SU-DHL-6 (cell line): Measurements from ENCODE around the gene SLC25A1.

Experiments
- EZH2phosphoT487 ChIP-seq: fragments of 200-600 bp; sonication (generic), shearing (Covaris generic); conservative IDR thresholded peaks from 2 replicates; pipeline ENCODE4 v1.6.1; 2018; ENCODE audit warnings: mild to moderate bottlenecking, antibody characterized with exemption, low read length, moderate library complexity, mixed read lengths
- TF ChIP-seq, protein P1 (sequence below): fragments of 200-600 bp; sonication (generic); IDR thresholded peaks from one replicate; pipeline ENCODE4 v1.5.1; 2017; ENCODE audit warnings: antibody characterized with exemption, mild to moderate bottlenecking, low read length, moderate library complexity; ENCODE audit not compliant: insufficient read depth, poor library complexity, severe bottlenecking

DNA sequence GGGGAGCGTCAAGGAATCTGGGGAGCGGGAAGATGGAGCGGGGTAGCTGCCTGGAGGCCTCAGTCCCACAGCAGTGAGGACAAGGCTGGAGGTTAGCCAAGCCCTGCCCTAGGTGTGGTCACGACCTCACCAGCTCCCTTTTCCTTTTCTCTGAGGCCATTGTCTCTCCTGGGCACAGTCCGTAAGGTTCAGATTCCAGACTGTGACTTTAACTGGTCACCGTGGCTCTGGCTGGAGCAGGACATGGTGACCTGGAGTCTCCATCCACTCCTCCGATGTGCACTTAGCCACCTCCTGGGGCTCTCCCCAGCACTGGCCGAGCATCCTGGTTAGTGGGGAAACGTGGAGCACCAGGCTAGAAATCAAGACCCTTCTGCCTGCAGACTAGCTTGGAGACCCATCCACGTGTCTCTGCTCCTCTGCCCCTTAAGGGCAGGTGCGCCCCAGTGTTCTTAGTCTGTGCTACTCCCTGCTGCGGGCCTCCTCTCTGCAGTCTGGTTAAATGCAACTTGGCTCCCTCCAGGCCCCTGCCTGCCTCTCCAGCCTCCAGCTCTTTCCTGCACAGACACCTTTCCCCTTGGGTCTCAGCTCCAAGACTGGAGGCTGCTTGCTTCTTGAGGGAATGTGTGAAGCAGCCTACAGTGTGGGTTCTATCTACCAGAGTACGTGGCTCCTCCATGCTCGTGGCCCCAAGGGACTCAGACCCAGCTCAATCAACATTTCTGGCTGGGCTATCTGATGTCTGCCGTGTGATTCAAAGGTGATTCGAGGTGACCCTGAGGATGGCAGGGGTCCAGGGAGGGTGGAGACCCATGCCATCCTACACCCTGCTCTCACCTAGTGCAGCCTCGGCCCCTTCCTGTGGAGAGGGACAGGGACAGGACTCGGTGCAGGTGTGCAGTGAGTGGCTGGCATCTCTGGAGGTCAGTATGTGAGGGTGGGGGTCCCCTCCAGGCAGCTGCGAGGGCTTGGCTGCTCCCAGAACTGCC, 5.2 kb downstream of the SLC25A1 start:
- no peak for TF ChIP-seq EZH2phosphoT487
- TF ChIP-seq, protein P1, sequence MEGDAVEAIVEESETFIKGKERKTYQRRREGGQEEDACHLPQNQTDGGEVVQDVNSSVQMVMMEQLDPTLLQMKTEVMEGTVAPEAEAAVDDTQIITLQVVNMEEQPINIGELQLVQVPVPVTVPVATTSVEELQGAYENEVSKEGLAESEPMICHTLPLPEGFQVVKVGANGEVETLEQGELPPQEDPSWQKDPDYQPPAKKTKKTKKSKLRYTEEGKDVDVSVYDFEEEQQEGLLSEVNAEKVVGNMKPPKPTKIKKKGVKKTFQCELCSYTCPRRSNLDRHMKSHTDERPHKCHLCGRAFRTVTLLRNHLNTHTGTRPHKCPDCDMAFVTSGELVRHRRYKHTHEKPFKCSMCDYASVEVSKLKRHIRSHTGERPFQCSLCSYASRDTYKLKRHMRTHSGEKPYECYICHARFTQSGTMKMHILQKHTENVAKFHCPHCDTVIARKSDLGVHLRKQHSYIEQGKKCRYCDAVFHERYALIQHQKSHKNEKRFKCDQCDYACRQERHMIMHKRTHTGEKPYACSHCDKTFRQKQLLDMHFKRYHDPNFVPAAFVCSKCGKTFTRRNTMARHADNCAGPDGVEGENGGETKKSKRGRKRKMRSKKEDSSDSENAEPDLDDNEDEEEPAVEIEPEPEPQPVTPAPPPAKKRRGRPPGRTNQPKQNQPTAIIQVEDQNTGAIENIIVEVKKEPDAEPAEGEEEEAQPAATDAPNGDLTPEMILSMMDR = no peak
